ENCODE data around the gene POGLUT2.
"Not testable (repeated sequence)": the region's sequence is repeated elsewhere in the genome, so short reads cannot be mapped to it uniquely, and the experiment has no call there.

POGLUT2 gene

GRCh38 chr13:102781591-102781990, 17.2 kb downstream of the POGLUT2 start:
- H2BK12ac ChIP-seq (ENCODE audit: low read length), result no peak overlapping the region
- no peak for DNase-seq
- H2AFZ ChIP-seq (ENCODE audit: insufficient read depth, low read length, poor library complexity), result no peak overlapping the region
- no peaks in the 10 kb centered on the region for H3K79me1 ChIP-seq (ENCODE audit: low read length)
- peaks cover 5% of the 10 kb centered on the region for H3K9me3 ChIP-seq (ENCODE audit: insufficient read depth, low read depth, low read length)
- no peak overlapping the region for H2BK5ac ChIP-seq (ENCODE audit: low read depth, low read length, poor library complexity)
- H2BK120ac ChIP-seq (ENCODE audit: insufficient read depth, low read length, poor library complexity), result no peak overlapping the region
- H3K4me3 ChIP-seq (ENCODE audit: low read depth, low read length), result no peak overlapping the region
- H3K14ac ChIP-seq (ENCODE audit: low read length), result no peak overlapping the region
- no peak overlapping the region for H2AK5ac ChIP-seq (ENCODE audit: low read length)
- H3K79me2 ChIP-seq (ENCODE audit: control insufficient read depth, insufficient read depth, low read length, poor library complexity), result no peaks in the 10 kb centered on the region
- no peaks in the 10 kb centered on the region for H3K36me3 ChIP-seq (ENCODE audit: control insufficient read depth in 1 of 2, insufficient read depth in 2 of 2, low read length in 2 of 2)
- H3K4me1 ChIP-seq (ENCODE audit: control insufficient read depth in 1 of 2, insufficient read depth in 2 of 2, low read length in 2 of 2), result no peaks in the 10 kb centered on the region
- H3K23ac ChIP-seq (ENCODE audit: low read length), result no peak overlapping the region
- H4K91ac ChIP-seq (ENCODE audit: low read depth, low read length), result no peak overlapping the region
- no peak overlapping the region for H3K4me2 ChIP-seq (ENCODE audit: low read length)
- no peak overlapping the region for H4K8ac ChIP-seq (ENCODE audit: low read depth, low read length)
- H3K27ac ChIP-seq (ENCODE audit: low read depth, low read length), result no peak overlapping the region
- no peak overlapping the region for H3K18ac ChIP-seq (ENCODE audit: low read length)
- H3K27me3 ChIP-seq (ENCODE audit: insufficient read depth, low read length), result no peaks in the 10 kb centered on the region
- no peak overlapping the region for H3K9ac ChIP-seq (ENCODE audit: low read length)
- no peak overlapping the region for H3K4ac ChIP-seq (ENCODE audit: low read depth, low read length)
- no peak overlapping the region for H4K12ac ChIP-seq (ENCODE audit: low read depth, low read length)
- no CpG with 5 or more reads among the region's 1 CpG for WGBS (ENCODE audit: extremely low coverage, insufficient coverage, insufficient read length)

- H4K12ac ChIP-seq (ENCODE audit: low read depth, low read length); H2BK5ac ChIP-seq (ENCODE audit: low read depth, low read length, poor library complexity); H2AK5ac ChIP-seq (ENCODE audit: low read length); H3K4ac ChIP-seq (ENCODE audit: low read depth, low read length); H3K9me3 ChIP-seq (ENCODE audit: insufficient read depth, low read depth, low read length); H4K91ac ChIP-seq (ENCODE audit: low read depth, low read length); H3K27me3 ChIP-seq (ENCODE audit: insufficient read depth, low read length); H3K36me3 ChIP-seq (ENCODE audit: control insufficient read depth in 1 of 2, insufficient read depth in 2 of 2, low read length in 2 of 2); H3K9ac ChIP-seq (ENCODE audit: low read length); DNase-seq; H3K14ac ChIP-seq (ENCODE audit: low read length); H3K79me1 ChIP-seq (ENCODE audit: low read length); H2BK12ac ChIP-seq (ENCODE audit: low read length); H3K4me2 ChIP-seq (ENCODE audit: low read length); H3K27ac ChIP-seq (ENCODE audit: low read depth, low read length); H3K79me2 ChIP-seq (ENCODE audit: control insufficient read depth, insufficient read depth, low read length, poor library complexity); H2BK120ac ChIP-seq (ENCODE audit: insufficient read depth, low read length, poor library complexity); H4K8ac ChIP-seq (ENCODE audit: low read depth, low read length); H3K4me3 ChIP-seq (ENCODE audit: low read depth, low read length); H3K23ac ChIP-seq (ENCODE audit: low read length); H3K4me1 ChIP-seq (ENCODE audit: control insufficient read depth in 1 of 2, insufficient read depth in 2 of 2, low read length in 2 of 2); H2AFZ ChIP-seq (ENCODE audit: insufficient read depth, low read length, poor library complexity); H3K18ac ChIP-seq (ENCODE audit: low read length): not testable (repeated sequence)
- WGBS (ENCODE audit: extremely low coverage, insufficient coverage, insufficient read length), result no CpG with 5 or more reads among the region's 4 CpGs
Measured at GRCh38 chr13:102780656-102781055, 18.1 kb downstream of the POGLUT2 start.

GRCh38 chr13:102779436-102780159, 19.2 kb downstream of the POGLUT2 start:
- H4K8ac ChIP-seq (ENCODE audit: low read depth, low read length), result no peak overlapping the region
- H3K27ac ChIP-seq (ENCODE audit: low read depth, low read length), result no peak overlapping the region
- H2BK12ac ChIP-seq (ENCODE audit: low read length), result no peak overlapping the region
- no peak overlapping the region for H3K23ac ChIP-seq (ENCODE audit: low read length)
- H3K9ac ChIP-seq (ENCODE audit: low read length), result no peak overlapping the region
- no CpG with 5 or more reads among the region's 5 CpGs for WGBS (ENCODE audit: extremely low coverage, insufficient coverage, insufficient read length)
- peaks cover 5% of the 10 kb centered on the region for H3K9me3 ChIP-seq (ENCODE audit: insufficient read depth, low read depth, low read length)
- H4K91ac ChIP-seq (ENCODE audit: low read depth, low read length), result no peak overlapping the region
- no peak overlapping the region for H2AFZ ChIP-seq (ENCODE audit: insufficient read depth, low read length, poor library complexity)
- DNase-seq, result no peak
- H3K18ac ChIP-seq (ENCODE audit: low read length), result no peak overlapping the region
- no peak overlapping the region for H4K12ac ChIP-seq (ENCODE audit: low read depth, low read length)
- H3K4ac ChIP-seq (ENCODE audit: low read depth, low read length), result no peak overlapping the region
- no peaks in the 10 kb centered on the region for H3K36me3 ChIP-seq (ENCODE audit: control insufficient read depth in 1 of 2, insufficient read depth in 2 of 2, low read length in 2 of 2)
- H3K14ac ChIP-seq (ENCODE audit: low read length), result no peak overlapping the region
- H2BK5ac ChIP-seq (ENCODE audit: low read depth, low read length, poor library complexity), result no peak overlapping the region
- H3K4me3 ChIP-seq (ENCODE audit: low read depth, low read length), result no peak overlapping the region
- H3K79me2 ChIP-seq (ENCODE audit: control insufficient read depth, insufficient read depth, low read length, poor library complexity), result no peaks in the 10 kb centered on the region
- H2BK120ac ChIP-seq (ENCODE audit: insufficient read depth, low read length, poor library complexity), result no peak overlapping the region
- no peaks in the 10 kb centered on the region for H3K4me1 ChIP-seq (ENCODE audit: control insufficient read depth in 1 of 2, insufficient read depth in 2 of 2, low read length in 2 of 2)
- H3K79me1 ChIP-seq (ENCODE audit: low read length), result no peaks in the 10 kb centered on the region
- H2AK5ac ChIP-seq (ENCODE audit: low read length), result no peak overlapping the region
- H3K4me2 ChIP-seq (ENCODE audit: low read length), result no peak overlapping the region
- H3K27me3 ChIP-seq (ENCODE audit: insufficient read depth, low read length), result no peaks in the 10 kb centered on the region

- H3K4me1 ChIP-seq (ENCODE audit: control insufficient read depth in 1 of 2, insufficient read depth in 2 of 2, low read length in 2 of 2), result peaks cover 6% of the 10 kb centered on the region in 2 experiments
- H3K36me3 ChIP-seq (ENCODE audit: control insufficient read depth in 1 of 2, insufficient read depth in 2 of 2, low read length in 2 of 2), result no peaks in the 10 kb centered on the region
- H2AFZ ChIP-seq (ENCODE audit: insufficient read depth, low read length, poor library complexity), result no peak overlapping the region
- no peak overlapping the region for H3K4me2 ChIP-seq (ENCODE audit: low read length)
- peaks cover 4% of the 10 kb centered on the region for H3K79me2 ChIP-seq (ENCODE audit: control insufficient read depth, insufficient read depth, low read length, poor library complexity)
- no peak overlapping the region for H3K4ac ChIP-seq (ENCODE audit: low read depth, low read length)
- no peak overlapping the region for H3K9ac ChIP-seq (ENCODE audit: low read length)
- no peak overlapping the region for H2BK5ac ChIP-seq (ENCODE audit: low read depth, low read length, poor library complexity)
- H4K8ac ChIP-seq (ENCODE audit: low read depth, low read length), result no peak overlapping the region
- H4K12ac ChIP-seq (ENCODE audit: low read depth, low read length), result no peak overlapping the region
- H3K14ac ChIP-seq (ENCODE audit: low read length), result no peak overlapping the region
- WGBS (ENCODE audit: extremely low coverage, insufficient coverage, insufficient read length), result no CpG with 5 or more reads among the region's 3 CpGs
- DNase-seq, result no peak
- no peak overlapping the region for H2BK120ac ChIP-seq (ENCODE audit: insufficient read depth, low read length, poor library complexity)
- H2AK5ac ChIP-seq (ENCODE audit: low read length), result no peak overlapping the region
- H3K27ac ChIP-seq (ENCODE audit: low read depth, low read length), result no peak overlapping the region
- H4K91ac ChIP-seq (ENCODE audit: low read depth, low read length), result no peak overlapping the region
- no peak overlapping the region for H3K4me3 ChIP-seq (ENCODE audit: low read depth, low read length)
- peaks cover 10% of the 10 kb centered on the region for H3K79me1 ChIP-seq (ENCODE audit: low read length)
- no peaks in the 10 kb centered on the region for H3K27me3 ChIP-seq (ENCODE audit: insufficient read depth, low read length)
- no peak overlapping the region for H3K18ac ChIP-seq (ENCODE audit: low read length)
- H3K9me3 ChIP-seq (ENCODE audit: insufficient read depth, low read depth, low read length), result peaks cover 8% of the 10 kb centered on the region
- no peak overlapping the region for H2BK12ac ChIP-seq (ENCODE audit: low read length)
- no peak overlapping the region for H3K23ac ChIP-seq (ENCODE audit: low read length)
Measured at GRCh38 chr13:102777736-102778135, 21.0 kb downstream of the POGLUT2 start.
